ENCODE data around the gene MYBPHL.

MYBPHL gene

GRCh38 chr1:109251277-109252166, 55.3 kb downstream of the MYBPHL start:
- no peak for DNase-seq (ENCODE audit: low read depth)

- DNase-seq (ENCODE audit: low read depth), result no peak
Observed at GRCh38 chr1:109250454-109251276, 56.1 kb downstream of the MYBPHL start.

- no peak for DNase-seq (ENCODE audit: low read depth)
Observed at GRCh38 chr1:109249654-109250401, 57.0 kb downstream of the MYBPHL start.

- no peak for DNase-seq (ENCODE audit: low read depth)
Observed at GRCh38 chr1:109248797-109249629, 57.8 kb downstream of the MYBPHL start, which contains the start of gene CELSR2. CELSR2 (plus strand) TSS chr1:109249539; CDS start chr1:109250080, 541 bp downstream.

GRCh38 chr1:109248444-109248796, 58.4 kb downstream of the MYBPHL start:
- no peak for DNase-seq (ENCODE audit: low read depth)

GRCh38 chr1:109247401-109248365, 59.1 kb downstream of the MYBPHL start:
- DNase-seq (ENCODE audit: low read depth), result no peak

- DNase-seq (ENCODE audit: low read depth), result no peak
Observed at GRCh38 chr1:109246141-109246551, 60.7 kb downstream of the MYBPHL start.

GRCh38 chr1:109243860-109244552, 62.8 kb downstream of the MYBPHL start:
- DNase-seq (ENCODE audit: low read depth), result no peak

- DNase-seq (ENCODE audit: low read depth), result no peak
Observed at GRCh38 chr1:109243221-109243620, 63.6 kb downstream of the MYBPHL start.

- DNase-seq (ENCODE audit: low read depth), result no peak
Observed at GRCh38 chr1:109242387-109242786, 64.4 kb downstream of the MYBPHL start.
